ENCODE data around the gene CCDC93. TPM values are rescaled to one million over a fixed set of nuclear protein-coding genes. Genes with fewer than 3 reads are reported as not detected.

Gene CCDC93
- total RNA-seq, 1 experiment from 2014 or later: 18.7 TPM

GRCh38 chr2:117938611-117939010 lies 75.3 kb downstream of the CCDC93 start:
- Histone ChIP-seq H3K36me3 (ENCODE audit: control insufficient read depth in 1 of 2, insufficient read depth in 2 of 2, low read length in 2 of 2) (peaks cover 30 to 37% of the 10 kb centered on the region in 2 experiments), H3K4me1 (ENCODE audit: control insufficient read depth in 1 of 2, insufficient read depth in 2 of 2, low read length in 2 of 2) (no peaks in the 10 kb centered on the region)
- intact Hi-C loops (cut with micrococcal nuclease): no loop called here

GRCh38 chr2:117936871-117937428 lies 76.9 kb downstream of the CCDC93 start:
- ATAC-seq (no peak), DNase-seq (ENCODE audit: low read depth, low spot score) (no peak)
- intact Hi-C loops (cut with micrococcal nuclease): no loop called here
- no peak overlapping the region for H3K4me3 ChIP-seq (replicated peaks in 1 of 2; ENCODE audit: low read depth in 1 of 2, low read length in 2 of 2)
- H3K9me2 ChIP-seq (ENCODE audit: insufficient read depth): no peaks in the 10 kb centered on the region
- BruUV-seq (replicated peaks): no TSS peak
- H3K27ac ChIP-seq (ENCODE audit: low read depth, low read length): no peak overlapping the region
- H3K79me2 ChIP-seq (ENCODE audit: insufficient read depth, low read length): no peaks in the 10 kb centered on the region
- ChIA-PET CTCF (no interaction called here), RAD21 (ENCODE audit: low non-redundant PET in 1 of 2, low total read pairs in 2 of 2, uncharacterized antibody in 2 of 2, unreplicated experiment in 2 of 2) (no interaction called here), POLR2A (no interaction called here)
- H3K4me1 ChIP-seq (ENCODE audit: control insufficient read depth in 1 of 2, insufficient read depth in 2 of 2, low read length in 2 of 2): no peaks in the 10 kb centered on the region
- no peak overlapping the region for H2AFZ ChIP-seq (ENCODE audit: low read depth, low read length, poor library complexity, severe bottlenecking)
- no peaks in the 10 kb centered on the region for H3K27me3 ChIP-seq (ENCODE audit: insufficient read depth, low read length)
- no peaks in the 10 kb centered on the region for H4K20me1 ChIP-seq (ENCODE audit: insufficient read depth)
- no peaks in the 10 kb centered on the region for H3K9me3 ChIP-seq (ENCODE audit: control insufficient read depth in 1 of 2, insufficient read depth in 1 of 2, low read depth in 1 of 2, low read length in 2 of 2)
- peaks cover 30 to 35% of the 10 kb centered on the region in 2 experiments for H3K36me3 ChIP-seq (ENCODE audit: control insufficient read depth in 1 of 2, insufficient read depth in 2 of 2, low read length in 2 of 2)
- H3K9ac ChIP-seq (ENCODE audit: low read length): no peak overlapping the region
- no peak overlapping the region for H3K4me2 ChIP-seq (ENCODE audit: low read length)
- TF ChIP-seq SP1 (IDR thresholded peaks at IDR 0.05; ENCODE audit: low read depth): no peak
- no peak for TF ChIP-seq ZNF274 (IDR thresholded peaks at IDR 0.05; ENCODE audit: low read depth, low read length)
- no peak for TF ChIP-seq EGR1 (IDR thresholded peaks at IDR 0.05; ENCODE audit: low read depth)
- TF ChIP-seq SRF (IDR thresholded peaks at IDR 0.05; ENCODE audit: low read depth): no peak
- TF ChIP-seq RAD21 (IDR thresholded peaks at IDR 0.05; ENCODE audit: low read depth): no peak
- TF ChIP-seq ZFX (IDR thresholded peaks at IDR 0.05): no peak
- no peak for TF ChIP-seq CBX3 (IDR thresholded peaks at IDR 0.05; ENCODE audit: low read depth)
- TF ChIP-seq SIN3A (IDR thresholded peaks at IDR 0.05; ENCODE audit: low read depth): no peak
- TF ChIP-seq ATF3 (IDR thresholded peaks at IDR 0.05): no peak
- no peak for TF ChIP-seq FOSL1 (IDR thresholded peaks at IDR 0.05; ENCODE audit: low read depth)
- no peak for TF ChIP-seq REST (IDR thresholded peaks at IDR 0.05; ENCODE audit: low read depth)
- no peak for TF ChIP-seq CEBPB (IDR thresholded peaks at IDR 0.05; ENCODE audit: low read depth)
- no peak for TF ChIP-seq POLR2A (IDR thresholded peaks at IDR 0.05; ENCODE audit: borderline replicate concordance, extremely low read depth, insufficient read depth, insufficient read length)
- no peak for TF ChIP-seq ZBTB33 (IDR thresholded peaks at IDR 0.05; ENCODE audit: extremely low read depth, insufficient replicate concordance, low read length)

More at GRCh38 chr2:117938611-117939010, 75.3 kb downstream of the CCDC93 start:
- no peak overlapping the region for H2AFZ ChIP-seq (ENCODE audit: low read depth, low read length, poor library complexity, severe bottlenecking)
- H3K27me3 ChIP-seq (ENCODE audit: insufficient read depth, low read length): no peaks in the 10 kb centered on the region
- no peak for TF ChIP-seq MAX (IDR thresholded peaks at IDR 0.05)
- no peak for TF ChIP-seq EZH2 (IDR thresholded peaks at IDR 0.05)
- TF ChIP-seq EGR1 (IDR thresholded peaks at IDR 0.05; ENCODE audit: low read depth): no peak
- TF ChIP-seq POLR2AphosphoS5 (IDR thresholded peaks at IDR 0.05; ENCODE audit: low read depth, low read length): no peak
- no peak overlapping the region for H3K27ac ChIP-seq (ENCODE audit: low read depth, low read length)
- H3K9me3 ChIP-seq (ENCODE audit: control insufficient read depth in 1 of 2, insufficient read depth in 1 of 2, low read depth in 1 of 2, low read length in 2 of 2): no peaks in the 10 kb centered on the region
- H3K9ac ChIP-seq (ENCODE audit: low read length): no peak overlapping the region
- CTCF ChIA-PET: no interaction called here
- ATAC-seq (no peak), DNase-seq (ENCODE audit: low read depth, low spot score) (no peak)
- no TSS peak for BruUV-seq (replicated peaks)
- no peak overlapping the region for H3K4me2 ChIP-seq (ENCODE audit: low read length)
- H3K79me2 ChIP-seq (ENCODE audit: insufficient read depth, low read length): no peaks in the 10 kb centered on the region
- H4K20me1 ChIP-seq (ENCODE audit: insufficient read depth): no peaks in the 10 kb centered on the region
- POLR2A ChIA-PET: no interaction called here
- RAD21 ChIA-PET (ENCODE audit: low non-redundant PET in 1 of 2, low total read pairs in 2 of 2, uncharacterized antibody in 2 of 2, unreplicated experiment in 2 of 2): no interaction called here
- H3K9me2 ChIP-seq (ENCODE audit: insufficient read depth): no peaks in the 10 kb centered on the region
- no peak overlapping the region for H3K4me3 ChIP-seq (replicated peaks in 1 of 2; ENCODE audit: low read depth in 1 of 2, low read length in 2 of 2)
